ENCODE measurements around the gene FBXO22.

- TF ChIP-seq CTCF (IDR thresholded peaks at IDR 0.05; ENCODE audit: insufficient read depth, low read length, poor library complexity, severe bottlenecking) = no peak
- TF ChIP-seq EZH2phosphoT487 (conservative IDR thresholded peaks at IDR 0.05; ENCODE audit: low read length) = no peak
Measured at GRCh38 chr15:75966073-75966472, 62.4 kb downstream of the FBXO22 start.
